Measurements from ENCODE around the gene CDH26. TPM values are rescaled to one million over a fixed set of nuclear protein-coding genes. Genes with fewer than 3 reads are reported as not detected.

CDH26 gene
- total and polyA plus RNA-seq, 10 of the 15 experiments (the other 5 are each of a cell fraction or from before 2014, with no cell fraction given) = 0.03 to 0.19 (median 0.08) TPM; not detected in 4

DNA sequence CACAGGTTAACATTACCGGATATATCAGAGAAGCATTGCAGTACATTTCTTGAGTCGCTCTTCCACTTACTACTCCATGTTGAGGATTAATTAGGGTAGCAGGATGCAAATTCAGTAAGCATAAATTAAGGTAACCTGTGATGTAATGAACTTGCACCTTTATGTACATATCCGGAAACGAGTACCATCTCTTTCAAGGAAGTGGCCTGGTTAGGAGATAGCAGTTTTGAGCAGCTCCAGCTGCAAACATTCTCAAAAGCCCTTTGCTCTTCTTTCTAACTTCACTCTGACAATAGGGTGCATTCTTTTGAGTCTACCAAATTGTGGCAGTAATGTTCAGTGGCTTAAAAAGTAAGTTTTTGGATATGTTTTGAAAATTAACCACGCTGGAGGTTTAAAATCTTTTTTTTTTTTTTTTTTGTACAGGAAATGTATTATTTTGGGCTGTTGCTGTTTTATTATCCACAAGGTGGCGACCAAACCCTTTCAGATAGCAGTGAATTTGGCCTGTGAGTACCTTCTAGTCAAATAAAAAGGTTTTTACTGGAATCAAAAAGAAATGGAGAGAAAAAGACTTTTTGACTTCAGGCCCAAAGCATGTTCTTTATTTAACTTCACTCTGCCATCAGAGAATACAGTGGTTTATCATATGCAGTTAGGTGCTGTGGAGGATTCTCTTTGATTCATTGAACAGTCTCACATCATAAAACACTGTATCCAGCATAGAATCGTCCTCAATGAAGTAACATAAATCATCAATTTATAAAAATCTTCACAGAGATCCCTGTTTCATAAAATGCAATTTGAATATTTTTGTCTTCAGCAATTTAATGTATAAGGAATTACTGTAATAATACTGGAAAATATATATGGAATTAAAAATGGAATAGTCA is 9.1 kb upstream of the CDH26 start:
- DNase-seq (ENCODE audit: low read depth, low spot score) (no peak), FAIRE-seq (peak; percentile 66), ATAC-seq (peak; percentile 88)
- no peak overlapping the region for H3K4me3 ChIP-seq
- no peaks in the 10 kb centered on the region for H3K9me3 ChIP-seq (replicated peaks; ENCODE audit: control insufficient read depth, insufficient read depth, low read length)
- H3K79me2 ChIP-seq (ENCODE audit: control insufficient read depth, insufficient read depth, low read length) = no peaks in the 10 kb centered on the region
- SMC1A ChIA-PET (ENCODE audit: uncharacterized antibody, unreplicated experiment) = interaction anchor here (0.6 to 1.9 kb wide), 8 partner anchors 9 to 876 kb away, joined by 3 to 8 read pairs (median 3); partner anchors contain the start of genes FAM217B, PPP1R3D and SYCP2
- POLR2A ChIA-PET = interaction anchor here (0.6 to 1.2 kb wide), 2 partner anchors 9 to 17 kb away, joined by 3 to 5 read pairs; partner anchors contain the start of genes FAM217B and PPP1R3D
- peak overlapping the region; percentile 54; the same call in 1 of the 2 replicates for H3K4me2 ChIP-seq (ENCODE audit: control insufficient read depth, insufficient read depth)
- RAD21 ChIA-PET (ENCODE audit: unreplicated experiment) = interaction anchor here (0.6 to 1.3 kb wide), 3 partner anchors 9 to 314 kb away, joined by 3 to 4 read pairs (median 4); partner anchors contain the start of genes FAM217B and PPP1R3D
- WGBS (ENCODE audit: insufficient coverage, insufficient replicate concordance, low lambda C conversion rate, missing lambda C conversion rate) = 23% methylated on average over 7 of the region's 7 CpGs
- no peaks in the 10 kb centered on the region for H3K27me3 ChIP-seq (replicated peaks in 1 of 2; ENCODE audit: control insufficient read depth in 2 of 2, insufficient read depth in 2 of 2, low read length in 1 of 2)
- H3K27ac ChIP-seq (ENCODE audit: control insufficient read depth, insufficient read depth) = 0 out of 2 replicates have a peak overlapping the region, but pooled peaks have one; percentile 18
- H3K36me3 ChIP-seq (ENCODE audit: control insufficient read depth in 2 of 2, insufficient read depth in 2 of 2, low read length in 1 of 2) = peaks cover 0 to 1% of the 10 kb centered on the region in 2 experiments; a peak in 1 of 4 replicates
- BruUV-seq (replicated peaks) = no TSS peak
- H2AFZ ChIP-seq (ENCODE audit: control insufficient read depth, low read depth, low read length) = peak overlapping the region; percentile 75
- H3K4me1 ChIP-seq (ENCODE audit: control insufficient read depth, insufficient read depth, low read length) = peaks cover 6% of the 10 kb centered on the region
- intact Hi-C loops (cut with micrococcal nuclease; ENCODE audit: unreplicated experiment) = loop anchor here (10.0 kb wide), 1 partner anchor 106 kb away; no protein-coding TSS in a partner anchor
- no peaks in the 10 kb centered on the region for H4K20me1 ChIP-seq (ENCODE audit: control insufficient read depth, insufficient read depth)
- no peak overlapping the region for H3K9ac ChIP-seq (ENCODE audit: control insufficient read depth, insufficient read depth, low read length)
- in situ Hi-C loops (cut with MboI) = no loop called here
- CTCF ChIA-PET = interaction anchor here (0.6 to 12.8 kb wide), 15 partner anchors 9 to 683 kb away, joined by 3 to 173 read pairs (median 4); partner anchors contain the start of genes CDH26, FAM217B, PPP1R3D and SYCP2
- no peak for TF ChIP-seq STAT1 (conservative IDR thresholded peaks at IDR 0.05)
- TF ChIP-seq SPI1 (IDR thresholded peaks at IDR 0.05; ENCODE audit: borderline replicate concordance, insufficient read depth, low read depth, low read length) = no peak
- TF ChIP-seq SMC3 (IDR thresholded peaks at IDR 0.05; ENCODE audit: borderline replicate concordance, low read length) = peak; percentile 35; the same call in 1 of the 2 replicates
- TF ChIP-seq RAD21 (IDR thresholded peaks at IDR 0.05; ENCODE audit: insufficient read depth, low read depth, low read length) = peak; percentile 65
- TF ChIP-seq, protein P1, sequence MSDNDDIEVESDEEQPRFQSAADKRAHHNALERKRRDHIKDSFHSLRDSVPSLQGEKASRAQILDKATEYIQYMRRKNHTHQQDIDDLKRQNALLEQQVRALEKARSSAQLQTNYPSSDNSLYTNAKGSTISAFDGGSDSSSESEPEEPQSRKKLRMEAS (IDR thresholded peaks at IDR 0.05; ENCODE audit: low read depth, low read length) = no peak
- TF ChIP-seq SIX5 (IDR thresholded peaks at IDR 0.05; ENCODE audit: low read depth, low read length, severe bottlenecking) = no peak
- TF ChIP-seq LARP7 (IDR thresholded peaks at IDR 0.05) = no peak
- peak; percentile 96 for TF ChIP-seq ZNF384 (IDR thresholded peaks at IDR 0.05; ENCODE audit: borderline replicate concordance, low read depth, low read length)
- TF ChIP-seq, protein P2, sequence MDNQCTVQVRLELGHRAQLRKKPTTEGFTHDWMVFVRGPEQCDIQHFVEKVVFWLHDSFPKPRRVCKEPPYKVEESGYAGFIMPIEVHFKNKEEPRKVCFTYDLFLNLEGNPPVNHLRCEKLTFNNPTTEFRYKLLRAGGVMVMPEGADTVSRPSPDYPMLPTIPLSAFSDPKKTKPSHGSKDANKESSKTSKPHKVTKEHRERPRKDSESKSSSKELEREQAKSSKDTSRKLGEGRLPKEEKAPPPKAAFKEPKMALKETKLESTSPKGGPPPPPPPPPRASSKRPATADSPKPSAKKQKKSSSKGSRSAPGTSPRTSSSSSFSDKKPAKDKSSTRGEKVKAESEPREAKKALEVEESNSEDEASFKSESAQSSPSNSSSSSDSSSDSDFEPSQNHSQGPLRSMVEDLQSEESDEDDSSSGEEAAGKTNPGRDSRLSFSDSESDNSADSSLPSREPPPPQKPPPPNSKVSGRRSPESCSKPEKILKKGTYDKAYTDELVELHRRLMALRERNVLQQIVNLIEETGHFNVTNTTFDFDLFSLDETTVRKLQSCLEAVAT (IDR thresholded peaks at IDR 0.05) = no peak
- TF ChIP-seq, protein P3, sequence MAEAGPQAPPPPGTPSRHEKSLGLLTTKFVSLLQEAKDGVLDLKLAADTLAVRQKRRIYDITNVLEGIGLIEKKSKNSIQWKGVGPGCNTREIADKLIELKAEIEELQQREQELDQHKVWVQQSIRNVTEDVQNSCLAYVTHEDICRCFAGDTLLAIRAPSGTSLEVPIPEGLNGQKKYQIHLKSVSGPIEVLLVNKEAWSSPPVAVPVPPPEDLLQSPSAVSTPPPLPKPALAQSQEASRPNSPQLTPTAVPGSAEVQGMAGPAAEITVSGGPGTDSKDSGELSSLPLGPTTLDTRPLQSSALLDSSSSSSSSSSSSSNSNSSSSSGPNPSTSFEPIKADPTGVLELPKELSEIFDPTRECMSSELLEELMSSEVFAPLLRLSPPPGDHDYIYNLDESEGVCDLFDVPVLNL (IDR thresholded peaks at IDR 0.05; ENCODE audit: low read depth, low read length) = no peak
- TF ChIP-seq, protein P4, sequence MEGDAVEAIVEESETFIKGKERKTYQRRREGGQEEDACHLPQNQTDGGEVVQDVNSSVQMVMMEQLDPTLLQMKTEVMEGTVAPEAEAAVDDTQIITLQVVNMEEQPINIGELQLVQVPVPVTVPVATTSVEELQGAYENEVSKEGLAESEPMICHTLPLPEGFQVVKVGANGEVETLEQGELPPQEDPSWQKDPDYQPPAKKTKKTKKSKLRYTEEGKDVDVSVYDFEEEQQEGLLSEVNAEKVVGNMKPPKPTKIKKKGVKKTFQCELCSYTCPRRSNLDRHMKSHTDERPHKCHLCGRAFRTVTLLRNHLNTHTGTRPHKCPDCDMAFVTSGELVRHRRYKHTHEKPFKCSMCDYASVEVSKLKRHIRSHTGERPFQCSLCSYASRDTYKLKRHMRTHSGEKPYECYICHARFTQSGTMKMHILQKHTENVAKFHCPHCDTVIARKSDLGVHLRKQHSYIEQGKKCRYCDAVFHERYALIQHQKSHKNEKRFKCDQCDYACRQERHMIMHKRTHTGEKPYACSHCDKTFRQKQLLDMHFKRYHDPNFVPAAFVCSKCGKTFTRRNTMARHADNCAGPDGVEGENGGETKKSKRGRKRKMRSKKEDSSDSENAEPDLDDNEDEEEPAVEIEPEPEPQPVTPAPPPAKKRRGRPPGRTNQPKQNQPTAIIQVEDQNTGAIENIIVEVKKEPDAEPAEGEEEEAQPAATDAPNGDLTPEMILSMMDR (IDR thresholded peaks at IDR 0.05 in 2 of 3, conservative IDR thresholded peaks at IDR 0.05 in 1 of 3; ENCODE audit: control insufficient read depth in 2 of 3, extremely low read depth in 1 of 3, insufficient read depth in 1 of 3, low read depth in 3 of 3, low read length in 3 of 3) = peak; percentile 44 to 59 (median 57); a peak in 5 of 6 replicates
- no peak for TF ChIP-seq BACH1 (IDR thresholded peaks at IDR 0.05; ENCODE audit: borderline replicate concordance)
